Lower lobe of right lung (tissue), 2 donors: ENCODE results near the gene TSPAN17. TPM values are rescaled to one million over a fixed set of nuclear protein-coding genes. Genes with fewer than 3 reads are reported as not detected.
A peak's percentile ranks its signal among the peaks of the same experiment; 100 is the strongest.

ENCODE experiments used
- ATAC-seq, 2 donors: fragments of 200-7000 bp; cut with Tn5 transposase; one replicate each; pipeline ENCODE4 v1.9.1; 2020 to 2022; ENCODE audit warnings: mild to moderate bottlenecking in 2 of 2, moderate library complexity in 2 of 2
- DNase-seq: peaks from one replicate; pipeline ENCODE4 v3.0.0-alpha.2; 2020
- H3K27ac ChIP-seq: fragments of 200-600 bp; one replicate; pipeline ENCODE4 v1.8.0; 2022
- H3K27me3 ChIP-seq: fragments of 200-600 bp; one replicate; pipeline ENCODE4 v1.8.0; 2022; ENCODE audit warnings: low read depth
- H3K36me3 ChIP-seq: fragments of 200-600 bp; one replicate; pipeline ENCODE4 v1.8.0; 2022; ENCODE audit warnings: mild to moderate bottlenecking
- H3K4me1 ChIP-seq: fragments of 200-600 bp; one replicate; pipeline ENCODE4 v1.8.0; 2022
- H3K4me3 ChIP-seq: fragments of 200-600 bp; one replicate; pipeline ENCODE4 v1.8.0; 2022; ENCODE audit warnings: mild to moderate bottlenecking
- H3K9me3 ChIP-seq: fragments of 200-600 bp; one replicate; pipeline ENCODE4 v1.8.0; 2022
- intact Hi-C: fragments of 100-400 bp; cut with DNase I; formaldehyde crosslinking; loops from one replicate; pipeline ENCODE4 v1.11.0; 2022
- total RNA-seq: library from RNA; stranded (reverse); fragmentation: NEBNext Ultra II Directional; extraction: Animal tissue kit (Norgen Biotek cat#: 25700); gene quantifications from one replicate; pipeline ENCODE4 v1.2.1, GENCODE V29; 2021
- TF ChIP-seq, protein P1 (sequence below): fragments of 200-600 bp; IDR thresholded peaks from one replicate; pipeline ENCODE4 v1.8.0; 2022; ENCODE audit warnings: antibody characterized with exemption, mild to moderate bottlenecking
- donor health status: DM: no; HTN: yes; CAD: no; lungs with severe emphysema.

The TSPAN17 gene
- total RNA-seq, 1 donor from 2014 or later, result 32.3 TPM

DNA sequence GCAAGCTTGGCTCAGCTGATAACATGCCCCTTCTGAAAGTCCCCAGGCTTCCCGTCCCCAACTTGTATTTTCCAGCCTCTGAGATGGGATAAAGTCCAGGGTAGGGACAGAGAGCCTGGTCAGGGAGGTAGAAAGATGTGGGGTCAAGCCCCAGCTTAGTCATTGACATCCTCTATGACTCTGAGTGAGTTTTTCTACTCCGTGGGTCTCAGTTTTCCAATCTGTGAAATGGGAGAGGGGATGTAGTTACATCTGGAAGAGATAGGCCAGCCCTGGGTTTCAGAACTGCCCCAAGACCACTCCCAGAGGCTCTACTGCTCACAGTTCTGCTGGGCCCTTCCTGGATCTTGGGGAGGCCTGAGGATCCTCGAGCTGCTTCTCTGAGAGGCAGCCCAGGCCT lies 40.4 kb upstream of the TSPAN17 start:
- H3K27ac ChIP-seq, result no peak overlapping the region
- H3K27me3 ChIP-seq, result peaks cover 10% of the 10 kb centered on the region
- DNase-seq (no peak), ATAC-seq (no peak)
- peaks cover 12% of the 10 kb centered on the region for H3K4me1 ChIP-seq
- no peaks in the 10 kb centered on the region for H3K36me3 ChIP-seq
- no peak overlapping the region for H3K4me3 ChIP-seq
- intact Hi-C loops, result no loop called here
- TF ChIP-seq, protein P1, sequence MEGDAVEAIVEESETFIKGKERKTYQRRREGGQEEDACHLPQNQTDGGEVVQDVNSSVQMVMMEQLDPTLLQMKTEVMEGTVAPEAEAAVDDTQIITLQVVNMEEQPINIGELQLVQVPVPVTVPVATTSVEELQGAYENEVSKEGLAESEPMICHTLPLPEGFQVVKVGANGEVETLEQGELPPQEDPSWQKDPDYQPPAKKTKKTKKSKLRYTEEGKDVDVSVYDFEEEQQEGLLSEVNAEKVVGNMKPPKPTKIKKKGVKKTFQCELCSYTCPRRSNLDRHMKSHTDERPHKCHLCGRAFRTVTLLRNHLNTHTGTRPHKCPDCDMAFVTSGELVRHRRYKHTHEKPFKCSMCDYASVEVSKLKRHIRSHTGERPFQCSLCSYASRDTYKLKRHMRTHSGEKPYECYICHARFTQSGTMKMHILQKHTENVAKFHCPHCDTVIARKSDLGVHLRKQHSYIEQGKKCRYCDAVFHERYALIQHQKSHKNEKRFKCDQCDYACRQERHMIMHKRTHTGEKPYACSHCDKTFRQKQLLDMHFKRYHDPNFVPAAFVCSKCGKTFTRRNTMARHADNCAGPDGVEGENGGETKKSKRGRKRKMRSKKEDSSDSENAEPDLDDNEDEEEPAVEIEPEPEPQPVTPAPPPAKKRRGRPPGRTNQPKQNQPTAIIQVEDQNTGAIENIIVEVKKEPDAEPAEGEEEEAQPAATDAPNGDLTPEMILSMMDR, result no peak
- H3K9me3 ChIP-seq, result no peaks in the 10 kb centered on the region

DNA sequence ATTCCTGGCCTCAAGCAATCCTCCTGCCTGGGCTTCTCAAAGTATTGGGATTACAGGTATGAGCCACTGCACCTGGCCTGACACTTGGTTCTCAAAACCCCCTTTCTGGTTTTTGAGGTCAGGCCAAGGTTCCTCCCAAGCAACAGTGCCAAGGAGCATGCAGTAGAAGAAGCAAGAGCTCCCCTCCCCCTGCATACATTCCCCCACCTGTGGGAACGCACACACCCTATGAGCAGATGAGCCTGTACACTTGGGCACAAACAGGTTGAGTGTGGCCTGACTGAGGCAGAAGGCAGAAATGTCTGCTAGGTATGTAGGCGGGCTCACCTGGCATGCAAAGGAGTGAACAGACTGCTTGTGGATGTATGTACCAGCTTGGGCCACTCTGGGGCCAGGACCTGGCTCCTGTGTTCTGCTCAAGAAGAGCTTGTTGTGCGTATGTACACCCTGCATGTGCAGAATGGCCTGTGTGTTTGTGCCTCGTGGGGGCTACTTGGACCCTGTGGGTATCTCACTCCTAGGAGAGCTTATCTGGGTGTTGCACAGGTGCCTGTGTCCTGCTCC lies 39.1 kb upstream of the TSPAN17 start:
- Histone ChIP-seq H3K27ac (no peak overlapping the region), H3K4me3 (no peak overlapping the region), H3K36me3 (no peaks in the 10 kb centered on the region), H3K4me1 (peaks cover 12% of the 10 kb centered on the region), H3K9me3 (no peaks in the 10 kb centered on the region), H3K27me3 (peaks cover 17% of the 10 kb centered on the region)
- TF ChIP-seq, protein P1, result no peak
- no peak for DNase-seq
- ATAC-seq, result no peak
- intact Hi-C loops, result no loop called here

DNA sequence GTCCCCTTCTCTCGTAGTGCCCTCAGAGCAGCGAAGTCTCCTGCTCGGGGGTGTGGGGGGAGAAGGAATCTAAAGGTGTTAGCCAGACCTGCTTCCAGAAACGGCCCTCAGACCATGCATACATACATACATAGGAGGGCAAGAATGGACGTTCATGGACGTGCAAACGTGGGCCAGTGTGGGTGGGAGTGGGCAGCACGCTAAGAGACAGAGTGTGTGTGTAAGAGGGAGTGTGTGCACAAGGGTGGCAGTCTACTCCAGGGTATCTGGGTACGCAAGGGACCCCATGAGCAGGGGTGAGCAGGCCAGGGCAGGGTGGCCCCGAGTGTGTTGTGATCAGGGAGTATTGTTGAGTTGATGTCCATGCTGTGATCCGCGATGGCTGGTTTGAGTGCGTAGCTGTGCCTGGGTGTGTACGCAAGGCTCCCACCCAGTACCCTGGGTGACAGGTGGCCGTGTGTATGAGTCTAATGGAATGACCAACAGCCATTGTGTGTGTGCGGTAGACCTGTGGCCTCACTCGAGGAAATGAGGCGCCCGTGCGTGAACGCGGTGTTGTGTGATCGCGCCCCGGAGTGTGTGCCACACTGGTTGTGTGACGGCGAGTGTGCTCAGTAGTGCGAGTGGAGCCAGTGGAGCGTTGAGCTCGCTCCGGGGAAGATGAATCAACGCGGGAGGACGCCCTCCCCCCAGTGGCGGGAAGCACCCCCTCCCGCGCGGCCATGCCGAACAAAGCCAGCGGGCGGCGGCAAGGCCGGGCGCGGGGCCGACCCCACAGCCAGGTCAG lies 38.2 kb upstream of the TSPAN17 start:
- ATAC-seq, result no peak
- Histone ChIP-seq H3K36me3 (no peaks in the 10 kb centered on the region), H3K4me1 (peaks cover 12% of the 10 kb centered on the region), H3K27me3 (peaks cover 17% of the 10 kb centered on the region), H3K4me3 (peak overlapping the region; percentile 73), H3K27ac (no peak overlapping the region), H3K9me3 (no peaks in the 10 kb centered on the region)
- intact Hi-C loops, result no loop called here
- TF ChIP-seq, protein P1, result no peak
- no peak for DNase-seq

DNA sequence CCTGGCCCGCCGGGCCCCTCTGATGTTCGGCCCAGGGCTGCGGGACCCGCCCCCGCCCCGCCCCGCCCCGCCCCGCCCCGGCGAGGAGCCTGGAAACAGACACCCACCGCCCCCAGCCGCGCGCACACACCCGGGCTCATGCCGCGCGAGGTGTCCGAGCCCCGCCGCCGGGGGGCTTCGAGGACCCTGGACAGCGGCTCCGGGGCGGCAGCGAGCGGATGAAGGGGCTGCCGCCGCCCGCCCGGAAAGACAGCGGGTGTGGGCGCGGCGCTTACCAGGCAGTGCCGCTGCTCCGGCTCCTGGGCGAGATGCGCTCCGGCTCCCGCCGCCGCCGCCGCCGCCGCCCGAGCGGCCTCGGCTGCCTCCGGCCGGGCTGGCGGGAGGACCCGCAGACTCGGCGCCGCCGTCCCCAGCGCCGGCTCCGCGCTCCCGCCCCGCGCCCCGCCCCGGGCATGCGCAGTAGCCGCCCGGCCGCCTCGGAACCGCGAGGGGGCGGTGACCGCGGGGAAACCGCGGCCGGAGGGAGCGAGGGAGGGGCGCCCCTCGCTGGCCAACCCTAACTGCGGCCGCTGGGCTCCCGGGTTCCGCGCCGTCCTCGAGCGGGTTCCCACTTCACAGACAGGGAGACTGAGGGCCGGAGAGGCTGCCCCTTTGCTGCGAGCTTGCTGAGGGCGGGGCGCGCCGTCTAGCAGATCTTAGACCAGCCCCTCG lies 37.4 kb upstream of the TSPAN17 start, which contains the start of gene GPRIN1:
GPRIN1 (minus strand) TSS at position 433 of the 711 bp plus-strand sequence. CDS start 10,322 bp downstream, outside the sequence.
- Histone ChIP-seq H3K4me1 (peaks cover 12% of the 10 kb centered on the region), H3K27me3 (peaks cover 17% of the 10 kb centered on the region), H3K27ac (no peak within 1 kb of the TSS), H3K4me3 (peak within 1 kb of the TSS; percentile 73), H3K36me3 (no peaks in the 10 kb centered on the region), H3K9me3 (no peaks in the 10 kb centered on the region)
- TF ChIP-seq, protein P1, result peak; percentile 20
- intact Hi-C loops, result no loop called here
- DNase-seq (peak; percentile 57), ATAC-seq (peak; percentile 82 to 86)

DNA sequence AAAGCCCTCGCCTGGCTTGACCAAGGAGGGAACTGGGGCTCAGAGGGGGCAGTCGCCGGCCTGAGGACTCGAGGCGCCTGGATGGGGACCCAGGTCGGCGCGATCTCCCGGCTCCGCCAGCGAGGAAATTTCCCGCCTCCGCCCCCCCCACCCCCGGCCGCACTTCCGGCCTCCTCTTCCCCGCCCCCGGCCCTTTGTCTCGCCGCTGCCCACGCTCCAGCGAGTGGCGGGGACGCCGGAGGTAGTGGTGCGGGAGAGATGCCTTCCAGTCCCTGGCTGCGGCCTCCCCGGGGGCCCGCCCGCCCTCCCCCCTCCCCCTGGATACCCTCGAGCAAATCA lies 36.9 kb upstream of the TSPAN17 start:
- no peak for DNase-seq
- Histone ChIP-seq H3K4me1 (peaks cover 12% of the 10 kb centered on the region), H3K36me3 (no peaks in the 10 kb centered on the region), H3K27ac (no peak overlapping the region), H3K9me3 (no peaks in the 10 kb centered on the region), H3K4me3 (peak overlapping the region; percentile 73), H3K27me3 (peaks cover 17% of the 10 kb centered on the region)
- ATAC-seq, result peak in 1 of 2 donors; percentile 4
- intact Hi-C loops, result no loop called here
- TF ChIP-seq, protein P1, result no peak
